ENCODE results near the gene MINK1.

DNA sequence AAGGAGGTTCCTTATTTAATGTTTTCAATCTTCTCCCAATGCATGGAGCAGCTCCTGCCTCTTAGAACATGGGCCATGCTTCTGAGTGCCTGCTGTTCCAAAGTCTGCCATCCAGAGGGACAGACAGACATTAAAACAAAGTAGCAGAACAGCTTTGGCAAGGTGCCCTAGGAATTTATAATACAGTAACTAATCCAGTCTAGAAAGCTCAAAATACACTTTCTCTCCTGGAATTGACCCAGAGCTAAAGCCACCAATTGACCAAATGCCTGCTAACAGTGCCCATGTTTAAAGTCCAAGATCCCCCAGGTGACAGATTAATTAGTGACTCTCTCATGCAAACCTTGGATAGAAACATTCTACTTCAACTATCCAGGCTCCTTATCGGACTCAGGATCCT lies 80.9 kb downstream of the MINK1 start:
- TF ChIP-seq, protein P1, sequence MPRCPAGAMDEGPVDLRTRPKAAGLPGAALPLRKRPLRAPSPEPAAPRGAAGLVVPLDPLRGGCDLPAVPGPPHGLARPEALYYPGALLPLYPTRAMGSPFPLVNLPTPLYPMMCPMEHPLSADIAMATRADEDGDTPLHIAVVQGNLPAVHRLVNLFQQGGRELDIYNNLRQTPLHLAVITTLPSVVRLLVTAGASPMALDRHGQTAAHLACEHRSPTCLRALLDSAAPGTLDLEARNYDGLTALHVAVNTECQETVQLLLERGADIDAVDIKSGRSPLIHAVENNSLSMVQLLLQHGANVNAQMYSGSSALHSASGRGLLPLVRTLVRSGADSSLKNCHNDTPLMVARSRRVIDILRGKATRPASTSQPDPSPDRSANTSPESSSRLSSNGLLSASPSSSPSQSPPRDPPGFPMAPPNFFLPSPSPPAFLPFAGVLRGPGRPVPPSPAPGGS (IDR thresholded peaks at IDR 0.05) = no peak
- TF ChIP-seq, protein P2, sequence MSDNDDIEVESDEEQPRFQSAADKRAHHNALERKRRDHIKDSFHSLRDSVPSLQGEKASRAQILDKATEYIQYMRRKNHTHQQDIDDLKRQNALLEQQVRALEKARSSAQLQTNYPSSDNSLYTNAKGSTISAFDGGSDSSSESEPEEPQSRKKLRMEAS (IDR thresholded peaks at IDR 0.05) = no peak
- TF ChIP-seq, protein P3, sequence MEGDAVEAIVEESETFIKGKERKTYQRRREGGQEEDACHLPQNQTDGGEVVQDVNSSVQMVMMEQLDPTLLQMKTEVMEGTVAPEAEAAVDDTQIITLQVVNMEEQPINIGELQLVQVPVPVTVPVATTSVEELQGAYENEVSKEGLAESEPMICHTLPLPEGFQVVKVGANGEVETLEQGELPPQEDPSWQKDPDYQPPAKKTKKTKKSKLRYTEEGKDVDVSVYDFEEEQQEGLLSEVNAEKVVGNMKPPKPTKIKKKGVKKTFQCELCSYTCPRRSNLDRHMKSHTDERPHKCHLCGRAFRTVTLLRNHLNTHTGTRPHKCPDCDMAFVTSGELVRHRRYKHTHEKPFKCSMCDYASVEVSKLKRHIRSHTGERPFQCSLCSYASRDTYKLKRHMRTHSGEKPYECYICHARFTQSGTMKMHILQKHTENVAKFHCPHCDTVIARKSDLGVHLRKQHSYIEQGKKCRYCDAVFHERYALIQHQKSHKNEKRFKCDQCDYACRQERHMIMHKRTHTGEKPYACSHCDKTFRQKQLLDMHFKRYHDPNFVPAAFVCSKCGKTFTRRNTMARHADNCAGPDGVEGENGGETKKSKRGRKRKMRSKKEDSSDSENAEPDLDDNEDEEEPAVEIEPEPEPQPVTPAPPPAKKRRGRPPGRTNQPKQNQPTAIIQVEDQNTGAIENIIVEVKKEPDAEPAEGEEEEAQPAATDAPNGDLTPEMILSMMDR (IDR thresholded peaks at IDR 0.05) = no peak

Measured in A549 (cell line).